ENCODE results near the gene CKAP2L. TPM values are rescaled to one million over a fixed set of nuclear protein-coding genes. Genes with fewer than 3 reads are reported as not detected.

The CKAP2L gene
- total and polyA plus RNA-seq, 9 of the 15 experiments (the other 6 are each of a cell fraction or from before 2014, with no cell fraction given) = 10.4 to 21.9 (median 14.2) TPM

DNA sequence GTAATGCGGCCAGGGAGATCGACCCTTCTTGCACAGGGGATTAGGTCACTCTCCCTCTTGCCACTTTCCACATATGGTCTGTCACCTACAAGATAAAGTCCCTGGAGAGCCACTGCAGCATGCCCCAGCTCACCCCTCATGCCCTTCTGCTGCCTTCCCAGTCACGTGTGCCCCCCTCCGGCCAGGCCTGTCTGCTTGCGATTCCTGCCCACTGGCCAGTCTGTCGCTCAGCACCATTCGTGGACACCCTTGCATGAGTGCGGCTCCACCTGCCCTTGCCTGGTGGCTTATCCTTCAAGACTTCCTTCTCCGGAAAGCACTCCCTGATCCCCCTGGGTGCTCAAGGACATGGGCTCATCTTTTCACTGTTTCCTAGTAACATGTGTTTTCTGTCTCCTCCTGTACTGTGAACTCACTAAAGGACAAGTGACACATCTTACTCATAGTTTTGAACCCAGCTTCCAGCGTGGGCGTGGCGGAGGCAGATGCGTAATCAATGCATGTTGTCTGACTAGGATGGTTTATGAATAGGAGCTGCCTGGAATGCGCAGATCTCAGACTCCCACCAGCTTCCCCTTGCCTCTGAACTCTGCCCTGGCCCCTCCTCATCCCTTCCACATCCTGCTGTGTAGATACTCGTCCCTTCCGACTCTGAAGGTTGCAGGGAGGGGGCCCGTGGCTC is 51.4 kb downstream of the CKAP2L start (continued):
- no peak for TF ChIP-seq ZNF232 (CRISPR knock-in tag; IDR thresholded peaks at IDR 0.05)
- TF ChIP-seq THRB (CRISPR knock-in tag; conservative IDR thresholded peaks at IDR 0.05) = no peak
- no peak for TF ChIP-seq NR2C2 (CRISPR knock-in tag; IDR thresholded peaks at IDR 0.05)
- peak; percentile 82 for TF ChIP-seq NR2C2 (tag; IDR thresholded peaks at IDR 0.05)
- TF ChIP-seq, protein P1, sequence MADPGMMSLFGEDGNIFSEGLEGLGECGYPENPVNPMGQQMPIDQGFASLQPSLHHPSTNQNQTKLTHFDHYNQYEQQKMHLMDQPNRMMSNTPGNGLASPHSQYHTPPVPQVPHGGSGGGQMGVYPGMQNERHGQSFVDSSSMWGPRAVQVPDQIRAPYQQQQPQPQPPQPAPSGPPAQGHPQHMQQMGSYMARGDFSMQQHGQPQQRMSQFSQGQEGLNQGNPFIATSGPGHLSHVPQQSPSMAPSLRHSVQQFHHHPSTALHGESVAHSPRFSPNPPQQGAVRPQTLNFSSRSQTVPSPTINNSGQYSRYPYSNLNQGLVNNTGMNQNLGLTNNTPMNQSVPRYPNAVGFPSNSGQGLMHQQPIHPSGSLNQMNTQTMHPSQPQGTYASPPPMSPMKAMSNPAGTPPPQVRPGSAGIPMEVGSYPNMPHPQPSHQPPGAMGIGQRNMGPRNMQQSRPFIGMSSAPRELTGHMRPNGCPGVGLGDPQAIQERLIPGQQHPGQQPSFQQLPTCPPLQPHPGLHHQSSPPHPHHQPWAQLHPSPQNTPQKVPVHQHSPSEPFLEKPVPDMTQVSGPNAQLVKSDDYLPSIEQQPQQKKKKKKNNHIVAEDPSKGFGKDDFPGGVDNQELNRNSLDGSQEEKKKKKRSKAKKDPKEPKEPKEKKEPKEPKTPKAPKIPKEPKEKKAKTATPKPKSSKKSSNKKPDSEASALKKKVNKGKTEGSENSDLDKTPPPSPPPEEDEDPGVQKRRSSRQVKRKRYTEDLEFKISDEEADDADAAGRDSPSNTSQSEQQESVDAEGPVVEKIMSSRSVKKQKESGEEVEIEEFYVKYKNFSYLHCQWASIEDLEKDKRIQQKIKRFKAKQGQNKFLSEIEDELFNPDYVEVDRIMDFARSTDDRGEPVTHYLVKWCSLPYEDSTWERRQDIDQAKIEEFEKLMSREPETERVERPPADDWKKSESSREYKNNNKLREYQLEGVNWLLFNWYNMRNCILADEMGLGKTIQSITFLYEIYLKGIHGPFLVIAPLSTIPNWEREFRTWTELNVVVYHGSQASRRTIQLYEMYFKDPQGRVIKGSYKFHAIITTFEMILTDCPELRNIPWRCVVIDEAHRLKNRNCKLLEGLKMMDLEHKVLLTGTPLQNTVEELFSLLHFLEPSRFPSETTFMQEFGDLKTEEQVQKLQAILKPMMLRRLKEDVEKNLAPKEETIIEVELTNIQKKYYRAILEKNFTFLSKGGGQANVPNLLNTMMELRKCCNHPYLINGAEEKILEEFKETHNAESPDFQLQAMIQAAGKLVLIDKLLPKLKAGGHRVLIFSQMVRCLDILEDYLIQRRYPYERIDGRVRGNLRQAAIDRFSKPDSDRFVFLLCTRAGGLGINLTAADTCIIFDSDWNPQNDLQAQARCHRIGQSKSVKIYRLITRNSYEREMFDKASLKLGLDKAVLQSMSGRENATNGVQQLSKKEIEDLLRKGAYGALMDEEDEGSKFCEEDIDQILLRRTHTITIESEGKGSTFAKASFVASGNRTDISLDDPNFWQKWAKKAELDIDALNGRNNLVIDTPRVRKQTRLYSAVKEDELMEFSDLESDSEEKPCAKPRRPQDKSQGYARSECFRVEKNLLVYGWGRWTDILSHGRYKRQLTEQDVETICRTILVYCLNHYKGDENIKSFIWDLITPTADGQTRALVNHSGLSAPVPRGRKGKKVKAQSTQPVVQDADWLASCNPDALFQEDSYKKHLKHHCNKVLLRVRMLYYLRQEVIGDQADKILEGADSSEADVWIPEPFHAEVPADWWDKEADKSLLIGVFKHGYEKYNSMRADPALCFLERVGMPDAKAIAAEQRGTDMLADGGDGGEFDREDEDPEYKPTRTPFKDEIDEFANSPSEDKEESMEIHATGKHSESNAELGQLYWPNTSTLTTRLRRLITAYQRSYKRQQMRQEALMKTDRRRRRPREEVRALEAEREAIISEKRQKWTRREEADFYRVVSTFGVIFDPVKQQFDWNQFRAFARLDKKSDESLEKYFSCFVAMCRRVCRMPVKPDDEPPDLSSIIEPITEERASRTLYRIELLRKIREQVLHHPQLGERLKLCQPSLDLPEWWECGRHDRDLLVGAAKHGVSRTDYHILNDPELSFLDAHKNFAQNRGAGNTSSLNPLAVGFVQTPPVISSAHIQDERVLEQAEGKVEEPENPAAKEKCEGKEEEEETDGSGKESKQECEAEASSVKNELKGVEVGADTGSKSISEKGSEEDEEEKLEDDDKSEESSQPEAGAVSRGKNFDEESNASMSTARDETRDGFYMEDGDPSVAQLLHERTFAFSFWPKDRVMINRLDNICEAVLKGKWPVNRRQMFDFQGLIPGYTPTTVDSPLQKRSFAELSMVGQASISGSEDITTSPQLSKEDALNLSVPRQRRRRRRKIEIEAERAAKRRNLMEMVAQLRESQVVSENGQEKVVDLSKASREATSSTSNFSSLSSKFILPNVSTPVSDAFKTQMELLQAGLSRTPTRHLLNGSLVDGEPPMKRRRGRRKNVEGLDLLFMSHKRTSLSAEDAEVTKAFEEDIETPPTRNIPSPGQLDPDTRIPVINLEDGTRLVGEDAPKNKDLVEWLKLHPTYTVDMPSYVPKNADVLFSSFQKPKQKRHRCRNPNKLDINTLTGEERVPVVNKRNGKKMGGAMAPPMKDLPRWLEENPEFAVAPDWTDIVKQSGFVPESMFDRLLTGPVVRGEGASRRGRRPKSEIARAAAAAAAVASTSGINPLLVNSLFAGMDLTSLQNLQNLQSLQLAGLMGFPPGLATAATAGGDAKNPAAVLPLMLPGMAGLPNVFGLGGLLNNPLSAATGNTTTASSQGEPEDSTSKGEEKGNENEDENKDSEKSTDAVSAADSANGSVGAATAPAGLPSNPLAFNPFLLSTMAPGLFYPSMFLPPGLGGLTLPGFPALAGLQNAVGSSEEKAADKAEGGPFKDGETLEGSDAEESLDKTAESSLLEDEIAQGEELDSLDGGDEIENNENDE (IDR thresholded peaks at IDR 0.05; ENCODE audit: low read depth, low read length) = no peak
- TF ChIP-seq ATF7 (IDR thresholded peaks at IDR 0.05) = 0 out of 2 replicates have a peak, but pooled peaks have one; percentile 21
- TF ChIP-seq ZFX (CRISPR knock-in tag; IDR thresholded peaks at IDR 0.05) = no peak
- no peak for TF ChIP-seq SAFB2 (IDR thresholded peaks at IDR 0.05; ENCODE audit: borderline replicate concordance, low read depth, low read length, severe bottlenecking)
- no peak for TF ChIP-seq KLF16 (IDR thresholded peaks at IDR 0.05)
- TF ChIP-seq NELFE (IDR thresholded peaks at IDR 0.05; ENCODE audit: insufficient read depth, insufficient read length) = no peak
- peak; percentile 82 for TF ChIP-seq CTBP1 (IDR thresholded peaks at IDR 0.05; ENCODE audit: borderline replicate concordance)
- no peak for TF ChIP-seq NFIX (CRISPR knock-in tag; IDR thresholded peaks at IDR 0.05; ENCODE audit: low read depth)
- TF ChIP-seq IRF9 (tag; IDR thresholded peaks at IDR 0.05) = no peak
- no peak for TF ChIP-seq PCBP1 (IDR thresholded peaks at IDR 0.05; ENCODE audit: low read depth, low read length, poor library complexity, severe bottlenecking)
